ENCODE measurements around the gene PERP.

DNA sequence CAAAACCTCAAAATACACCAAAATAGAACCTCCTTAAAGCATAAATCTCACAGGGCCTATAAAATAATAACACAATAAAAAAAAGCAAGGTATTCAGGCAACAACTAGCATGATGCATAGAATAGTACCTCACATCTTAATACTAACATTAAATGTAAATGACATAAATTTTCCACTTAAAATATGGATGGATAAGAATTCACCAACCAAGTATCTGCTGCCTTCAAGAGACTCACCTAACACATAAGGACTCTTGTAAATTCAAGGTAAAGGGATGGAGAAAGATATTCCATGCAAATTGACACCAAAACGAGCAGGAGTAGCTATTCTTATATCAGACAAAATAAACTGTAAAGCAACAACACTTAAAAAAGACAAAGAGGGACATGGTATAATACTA lies 52.2 kb downstream of the PERP start:
- TF ChIP-seq YY1 (IDR thresholded peaks at IDR 0.05; ENCODE audit: low read depth, low read length) (no peak), ATF2 (IDR thresholded peaks at IDR 0.05; ENCODE audit: low read length) (no peak), JUND (IDR thresholded peaks at IDR 0.05; ENCODE audit: low read length) (no peak), TBP (IDR thresholded peaks at IDR 0.05; ENCODE audit: low read depth, low read length) (no peak), EP300 (IDR thresholded peaks at IDR 0.05; ENCODE audit: borderline replicate concordance in 1 of 2, low read depth in 2 of 2, low read length in 2 of 2) (no peak), POLR2A (IDR thresholded peaks at IDR 0.05; ENCODE audit: control extremely low read depth in 1 of 2, low read depth in 2 of 2, low read length in 2 of 2) (no peak), CEBPB (IDR thresholded peaks at IDR 0.05; ENCODE audit: low read depth, low read length) (no peak), SP4 (IDR thresholded peaks at IDR 0.05; ENCODE audit: low read length) (no peak), HDAC6 (IDR thresholded peaks at IDR 0.05; ENCODE audit: low read depth, low read length) (no peak), CHD2 (IDR thresholded peaks at IDR 0.05; ENCODE audit: low read length) (no peak), RNF2 (IDR thresholded peaks at IDR 0.05; ENCODE audit: borderline replicate concordance, low read depth, low read length, missing control alignments, poor library complexity, severe bottlenecking) (no peak)
- TF ChIP-seq, protein P1, sequence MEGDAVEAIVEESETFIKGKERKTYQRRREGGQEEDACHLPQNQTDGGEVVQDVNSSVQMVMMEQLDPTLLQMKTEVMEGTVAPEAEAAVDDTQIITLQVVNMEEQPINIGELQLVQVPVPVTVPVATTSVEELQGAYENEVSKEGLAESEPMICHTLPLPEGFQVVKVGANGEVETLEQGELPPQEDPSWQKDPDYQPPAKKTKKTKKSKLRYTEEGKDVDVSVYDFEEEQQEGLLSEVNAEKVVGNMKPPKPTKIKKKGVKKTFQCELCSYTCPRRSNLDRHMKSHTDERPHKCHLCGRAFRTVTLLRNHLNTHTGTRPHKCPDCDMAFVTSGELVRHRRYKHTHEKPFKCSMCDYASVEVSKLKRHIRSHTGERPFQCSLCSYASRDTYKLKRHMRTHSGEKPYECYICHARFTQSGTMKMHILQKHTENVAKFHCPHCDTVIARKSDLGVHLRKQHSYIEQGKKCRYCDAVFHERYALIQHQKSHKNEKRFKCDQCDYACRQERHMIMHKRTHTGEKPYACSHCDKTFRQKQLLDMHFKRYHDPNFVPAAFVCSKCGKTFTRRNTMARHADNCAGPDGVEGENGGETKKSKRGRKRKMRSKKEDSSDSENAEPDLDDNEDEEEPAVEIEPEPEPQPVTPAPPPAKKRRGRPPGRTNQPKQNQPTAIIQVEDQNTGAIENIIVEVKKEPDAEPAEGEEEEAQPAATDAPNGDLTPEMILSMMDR (IDR thresholded peaks at IDR 0.05; ENCODE audit: control extremely low read depth in 1 of 3, insufficient read depth in 1 of 3, low read depth in 1 of 3, low read length in 3 of 3), result no peak
- TF ChIP-seq, protein P2, sequence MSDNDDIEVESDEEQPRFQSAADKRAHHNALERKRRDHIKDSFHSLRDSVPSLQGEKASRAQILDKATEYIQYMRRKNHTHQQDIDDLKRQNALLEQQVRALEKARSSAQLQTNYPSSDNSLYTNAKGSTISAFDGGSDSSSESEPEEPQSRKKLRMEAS (IDR thresholded peaks at IDR 0.05), result no peak
